CD4-positive, alpha-beta T cell treated with Interleukin-17A for 1 hour (primary cell): ENCODE results near the gene MPP1.

Experiments used
- DNase-seq: peaks from one replicate; pipeline ENCODE4 v3.0.0-alpha.2; 2020

The MPP1 gene

DNA sequence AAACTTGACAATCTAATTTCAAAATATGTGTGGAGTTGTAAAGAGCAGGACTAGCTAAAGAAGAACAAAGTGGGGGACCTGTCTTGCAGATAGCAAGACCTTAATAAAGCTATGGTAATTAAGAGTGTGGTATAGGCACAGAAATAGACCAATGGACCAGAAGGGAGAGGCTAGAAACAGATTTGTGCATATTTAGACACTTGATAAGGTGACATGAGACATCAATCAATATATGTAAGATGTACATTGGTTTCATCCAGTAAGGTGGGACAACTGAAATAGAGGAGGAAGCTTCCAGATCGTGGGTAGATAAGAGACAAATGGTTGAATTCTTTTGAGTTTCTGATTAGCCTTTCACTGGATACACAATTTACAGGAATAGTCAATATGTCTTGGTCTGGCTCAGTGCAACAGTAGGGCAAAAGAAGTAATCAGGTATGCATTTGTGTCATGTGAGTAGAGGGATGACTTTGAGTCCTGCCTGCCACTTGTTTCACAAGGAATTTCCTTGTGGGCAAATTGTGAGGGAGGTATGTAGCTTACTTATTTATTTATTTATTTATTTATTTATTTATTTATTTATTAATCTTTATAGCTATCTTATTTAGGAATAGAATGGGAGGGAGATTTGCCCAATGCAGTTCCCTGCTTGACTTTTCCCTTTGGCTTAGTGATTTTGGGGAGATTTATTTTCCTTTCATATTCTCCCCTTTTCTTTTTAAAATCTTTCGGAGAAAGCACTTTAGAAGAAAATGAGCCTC, 7.2 kb upstream of the MPP1 start:
- no peak for DNase-seq

DNA sequence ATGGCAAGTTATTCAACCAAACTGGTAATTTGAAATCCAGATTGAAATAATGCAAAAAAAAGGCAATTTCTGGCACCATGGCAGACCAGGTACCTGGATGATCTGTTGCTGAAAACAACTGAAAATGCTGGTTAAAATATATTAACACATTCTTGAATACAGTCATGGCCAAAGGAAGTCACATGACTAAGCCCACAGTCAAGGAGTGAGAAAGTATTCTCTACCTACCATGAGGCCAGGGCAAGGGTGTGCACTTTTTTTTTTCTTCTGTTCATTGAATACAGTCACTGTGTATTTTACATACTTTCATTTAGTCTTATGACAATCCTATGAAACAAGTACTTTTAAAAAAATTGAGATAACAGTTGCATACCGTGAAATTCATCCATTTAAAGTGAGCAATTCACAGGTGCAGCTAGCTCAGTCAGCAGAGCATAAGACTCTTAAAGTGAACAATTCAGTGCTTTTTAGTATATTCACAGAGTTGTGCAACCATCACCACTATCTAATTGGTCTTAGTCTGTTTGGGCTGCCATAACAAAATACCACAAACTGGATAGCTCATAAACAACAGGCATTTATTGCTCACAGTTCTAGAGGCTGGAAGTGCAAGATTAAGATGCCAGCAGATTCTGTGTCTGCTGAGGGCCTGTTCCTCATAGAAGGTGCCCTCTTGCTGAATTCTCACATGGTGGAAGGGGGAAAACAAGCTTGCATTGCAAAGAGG, 4.8 kb upstream of the MPP1 start:
- no peak for DNase-seq

DNA sequence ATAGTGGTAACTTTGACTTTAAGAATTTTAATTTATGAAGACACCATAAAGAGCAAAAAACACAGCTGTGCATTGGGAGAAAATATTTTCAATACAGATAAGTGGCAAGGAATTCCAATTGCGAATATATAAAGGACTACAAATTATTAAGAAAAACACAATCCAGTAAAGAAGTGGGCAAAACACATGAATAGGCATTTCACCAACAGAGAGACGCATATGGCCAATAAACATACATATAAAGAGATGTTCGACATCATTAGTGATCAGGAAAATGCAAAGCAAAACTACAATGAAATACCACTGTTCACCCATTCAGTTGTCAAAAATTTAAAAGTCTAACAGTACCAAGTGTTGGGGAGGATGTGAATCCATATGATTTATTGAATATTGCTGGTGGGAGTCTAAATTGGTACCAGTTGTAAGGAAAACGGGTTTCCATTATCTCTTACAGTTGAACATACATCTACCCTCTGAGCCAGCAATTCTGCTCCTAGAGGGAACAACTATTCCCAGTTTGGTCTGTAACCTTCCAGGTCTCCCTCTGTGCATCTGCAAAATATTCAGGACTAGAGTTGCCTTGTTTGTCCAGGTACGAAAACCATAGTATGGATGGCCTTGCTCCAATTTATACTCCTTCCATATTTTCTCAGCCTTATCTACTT, 1.7 kb upstream of the MPP1 start:
- DNase-seq, result no peak

DNA sequence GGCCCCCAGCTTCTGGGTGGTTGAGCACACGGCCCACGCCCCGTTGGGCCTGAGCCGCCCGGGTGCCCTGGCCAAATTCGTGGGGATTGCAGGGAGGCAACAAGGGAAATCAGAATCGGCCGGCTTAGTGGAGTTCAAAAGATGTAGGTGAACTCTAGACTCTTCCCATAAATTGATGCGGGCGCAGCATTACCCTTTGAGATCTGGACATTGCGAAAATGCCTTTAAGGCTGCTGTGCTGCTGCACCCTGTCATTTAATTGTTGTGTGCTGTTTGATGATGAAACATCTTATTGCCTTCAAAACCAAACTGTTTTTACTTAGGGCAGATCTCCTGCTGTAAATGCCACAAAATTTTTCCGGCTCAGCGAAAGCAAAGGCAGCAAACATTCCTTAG, 409 bp upstream of the MPP1 start:
- DNase-seq, result no peak

DNA sequence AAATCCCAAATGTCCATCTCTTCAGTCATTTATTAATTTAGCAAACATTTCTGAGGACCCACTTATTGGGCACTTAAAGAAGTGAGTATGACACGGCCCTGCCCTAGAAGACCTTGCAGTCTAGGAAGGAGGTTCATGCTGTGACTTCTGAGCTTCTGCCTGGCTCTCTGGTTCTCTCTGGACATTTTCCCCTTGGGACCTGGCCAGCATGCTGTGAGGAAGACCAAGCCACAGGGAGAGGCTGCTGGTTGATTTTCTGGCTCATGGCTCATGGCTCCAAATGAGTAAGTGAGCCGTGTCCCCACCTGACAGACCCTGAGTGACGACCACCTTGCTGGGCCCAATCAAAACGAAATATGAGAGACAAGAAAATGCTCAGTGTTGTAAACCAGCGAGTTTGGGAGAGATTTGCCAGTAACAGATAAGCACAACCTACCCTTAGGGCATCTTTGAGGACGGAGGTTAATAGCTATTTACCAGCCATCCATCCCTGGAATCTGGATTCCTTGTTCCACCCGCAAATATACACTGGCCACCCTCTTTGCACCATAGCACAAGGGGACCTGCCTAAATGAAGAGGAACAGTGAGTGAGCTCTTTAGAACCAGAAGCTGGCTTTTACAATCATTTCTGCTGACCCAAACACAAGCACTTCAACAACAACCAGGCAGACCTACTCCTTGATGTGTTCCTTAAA, 876 bp downstream of the MPP1 start:
- no peak for DNase-seq

DNA sequence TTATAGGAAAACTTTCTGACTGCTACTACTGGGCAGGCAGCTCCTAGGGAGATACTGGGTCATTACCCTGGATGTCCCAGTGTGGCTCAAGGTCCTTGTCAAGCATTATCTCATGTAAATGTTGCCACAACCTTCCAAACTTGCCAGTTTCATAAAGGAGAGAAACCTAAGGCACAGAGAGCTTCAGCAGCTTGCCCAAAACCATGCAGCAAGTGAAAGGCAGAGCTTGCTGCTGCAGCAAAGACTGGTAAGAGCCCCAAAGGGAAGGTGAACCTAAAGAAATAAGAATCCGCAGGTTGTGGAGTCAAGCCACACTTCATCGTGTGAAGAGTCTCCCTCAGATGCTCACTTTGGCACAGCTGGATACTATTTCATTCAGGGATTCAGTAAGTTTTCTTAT, 2.3 kb downstream of the MPP1 start:
- no peak for DNase-seq

DNA sequence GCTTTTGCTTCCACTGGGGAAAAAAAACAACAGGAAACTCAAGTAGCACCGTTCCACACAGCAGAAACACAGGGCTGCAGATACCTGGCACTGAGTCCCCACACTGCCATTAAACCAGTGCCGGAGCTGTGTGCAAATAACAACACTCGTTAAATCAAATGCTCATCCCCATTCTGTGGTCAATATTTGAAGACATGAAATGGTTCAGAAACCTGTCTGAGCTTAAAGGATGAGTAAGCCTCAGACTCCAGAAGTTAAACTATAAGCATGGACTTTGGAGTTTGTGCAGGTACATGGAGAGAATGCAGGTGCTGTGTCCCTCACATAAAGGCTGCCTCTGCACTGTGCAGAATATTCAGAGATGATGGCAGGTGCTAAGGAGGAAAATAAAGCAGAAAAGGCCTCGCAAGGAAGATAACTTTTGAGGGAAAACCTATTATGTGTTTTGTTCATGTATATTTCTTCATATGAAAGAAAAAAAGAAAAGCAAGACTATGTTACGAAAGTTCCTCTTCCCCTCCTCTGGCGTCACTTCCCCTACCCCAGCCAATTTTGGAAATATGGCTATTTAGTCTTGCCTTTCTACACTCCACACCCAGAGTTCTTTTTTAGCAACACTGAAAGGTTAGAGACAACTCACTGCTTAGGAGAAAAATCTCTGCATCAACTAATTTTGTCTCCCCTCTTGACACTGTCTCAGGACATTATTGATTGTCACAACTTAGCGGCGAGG, 4.6 kb downstream of the MPP1 start:
- no peak for DNase-seq

DNA sequence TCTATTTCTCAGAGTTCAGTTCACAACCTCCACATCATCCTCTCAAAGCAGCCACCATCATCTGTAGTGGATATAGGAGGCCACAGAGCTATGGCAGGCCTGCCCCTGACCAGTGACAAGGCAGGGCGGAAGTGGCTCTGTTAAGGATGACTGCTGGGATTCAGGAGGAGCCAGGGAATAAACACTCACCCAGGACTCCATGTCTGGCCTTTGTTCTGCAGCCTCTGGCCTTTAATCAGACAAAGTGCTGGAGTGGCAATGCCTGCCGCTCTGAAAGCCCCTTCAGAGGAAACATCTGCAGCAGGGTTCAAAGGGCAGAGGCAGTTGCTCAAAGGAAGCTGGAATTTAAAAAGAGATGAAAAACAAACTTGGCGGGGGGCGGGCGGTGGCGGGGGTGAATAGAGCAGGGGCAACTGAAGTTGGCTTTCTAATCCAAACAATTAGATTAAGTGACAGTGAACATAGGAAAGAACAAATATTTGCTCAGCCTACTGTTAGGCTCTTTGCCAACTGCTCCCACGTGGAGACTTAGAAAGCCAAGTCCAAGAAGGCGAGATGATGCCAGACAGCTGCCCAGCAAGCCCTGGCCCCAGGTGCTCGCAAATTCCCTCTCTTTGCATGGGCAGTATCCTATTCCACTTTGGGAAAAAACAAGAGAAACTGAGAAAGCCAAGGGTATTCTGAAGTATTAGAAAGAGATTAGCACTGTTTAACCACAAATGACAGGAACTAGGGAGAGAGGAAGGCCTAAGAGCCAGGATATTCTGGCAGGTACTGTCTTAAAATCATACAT, 5.5 kb downstream of the MPP1 start:
- DNase-seq, result no peak

DNA sequence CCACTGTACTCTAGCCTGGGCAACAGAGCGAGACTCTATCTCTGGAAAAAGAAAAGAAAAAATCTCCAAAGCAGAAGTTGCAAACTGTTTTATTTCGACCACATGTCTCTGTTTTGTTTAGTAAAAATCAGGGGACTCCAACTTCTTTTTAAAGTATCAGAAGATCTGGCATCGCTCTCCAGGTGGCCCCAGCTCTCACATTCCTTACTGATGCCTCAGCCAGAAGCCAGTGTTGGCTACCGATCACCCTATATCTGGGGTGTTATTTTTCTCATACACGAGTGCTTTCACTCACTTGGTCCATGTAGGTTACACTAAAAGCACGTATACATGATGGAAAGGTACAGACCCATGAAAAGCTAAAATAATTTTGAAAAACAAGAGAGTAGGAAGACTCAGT, 8.3 kb downstream of the MPP1 start:
- no peak for DNase-seq

DNA sequence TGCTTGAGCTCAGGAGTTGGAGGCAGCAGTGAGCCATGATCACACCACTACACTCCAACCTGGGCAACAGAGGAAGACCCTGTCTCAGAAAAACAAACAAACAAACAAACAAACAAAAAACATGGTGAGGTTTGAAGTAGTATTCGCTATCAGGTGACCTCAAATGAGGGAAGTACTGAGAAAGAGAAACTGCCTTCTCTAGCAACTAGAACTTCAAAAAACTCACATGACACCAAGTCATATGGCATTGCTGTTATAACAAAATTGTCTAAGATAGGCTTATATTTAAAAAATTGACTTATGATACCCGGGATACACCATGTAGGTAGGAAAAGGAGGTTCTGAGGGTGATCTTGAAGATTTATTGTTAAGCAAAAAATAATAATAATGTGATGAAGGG, 10.3 kb downstream of the MPP1 start:
- DNase-seq, result no peak

DNA sequence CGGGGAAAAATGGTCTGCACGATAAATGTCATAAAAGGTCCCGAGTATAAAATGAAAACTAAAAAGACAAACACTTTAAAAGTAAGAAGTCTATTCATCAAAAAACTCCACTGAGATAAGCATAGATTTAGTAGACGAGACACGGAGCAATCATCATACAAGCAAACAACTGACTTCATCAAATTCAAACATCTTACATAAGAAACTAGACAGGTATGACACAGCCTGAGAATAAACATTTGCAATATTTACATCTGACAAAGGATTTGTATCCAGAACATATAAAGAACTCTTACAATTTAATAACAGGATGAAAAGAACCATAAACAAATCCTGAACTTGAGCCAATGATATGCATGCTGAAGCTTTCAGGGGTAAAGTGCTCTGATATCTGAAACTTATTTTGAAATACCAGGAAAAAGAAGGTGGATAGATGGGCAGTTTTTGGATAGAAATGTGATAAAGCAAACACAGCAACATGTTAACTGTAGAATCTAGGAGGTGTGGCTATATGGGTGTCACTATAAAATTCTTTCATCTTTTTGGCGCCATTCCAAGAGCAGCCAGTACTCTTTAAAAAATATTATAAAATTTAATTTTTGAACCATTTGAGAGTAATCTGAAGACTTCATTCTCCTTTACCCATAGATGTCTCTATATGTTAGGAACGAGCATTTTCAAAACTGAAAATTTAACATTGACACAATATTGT, 12.0 kb downstream of the MPP1 start:
- DNase-seq, result no peak

DNA sequence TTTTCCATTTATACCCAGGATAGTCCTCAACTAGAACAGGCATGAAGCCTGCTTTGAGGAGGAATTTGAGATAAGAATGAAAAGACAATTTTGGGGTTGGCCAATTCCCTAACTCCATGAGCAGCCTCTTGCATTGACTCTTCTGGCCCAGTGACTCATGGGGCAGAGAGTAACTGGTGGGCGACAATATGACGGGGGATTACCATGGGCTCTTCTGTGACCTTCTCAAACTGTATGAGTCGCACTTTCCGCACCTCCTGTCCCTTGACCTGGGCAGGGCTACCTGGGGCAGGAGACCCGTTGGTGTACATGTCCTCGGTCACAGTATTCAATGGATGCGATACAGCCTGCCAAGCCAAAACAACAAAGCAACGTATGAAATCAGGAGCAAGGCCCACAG, 13.3 kb downstream of the MPP1 start:
- DNase-seq, result no peak

DNA sequence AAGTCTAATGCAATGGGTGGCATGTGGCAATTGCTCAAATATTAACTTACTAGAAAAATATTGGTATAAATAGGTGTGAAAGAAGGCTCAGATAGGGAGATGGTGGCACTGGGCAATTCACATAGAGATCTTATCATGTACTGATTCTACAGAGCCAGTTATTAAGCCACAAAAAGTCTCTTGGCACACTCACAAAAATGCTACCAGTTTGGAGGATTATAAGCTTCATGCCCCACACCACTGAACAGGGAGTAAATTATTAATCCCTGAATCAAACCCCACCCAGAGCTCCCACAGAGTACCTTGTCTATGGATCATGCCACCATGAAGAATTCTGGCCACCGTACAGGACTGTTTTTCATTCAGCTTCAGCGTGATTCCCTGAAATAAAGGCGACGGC, 13.8 kb downstream of the MPP1 start:
- DNase-seq, result no peak

DNA sequence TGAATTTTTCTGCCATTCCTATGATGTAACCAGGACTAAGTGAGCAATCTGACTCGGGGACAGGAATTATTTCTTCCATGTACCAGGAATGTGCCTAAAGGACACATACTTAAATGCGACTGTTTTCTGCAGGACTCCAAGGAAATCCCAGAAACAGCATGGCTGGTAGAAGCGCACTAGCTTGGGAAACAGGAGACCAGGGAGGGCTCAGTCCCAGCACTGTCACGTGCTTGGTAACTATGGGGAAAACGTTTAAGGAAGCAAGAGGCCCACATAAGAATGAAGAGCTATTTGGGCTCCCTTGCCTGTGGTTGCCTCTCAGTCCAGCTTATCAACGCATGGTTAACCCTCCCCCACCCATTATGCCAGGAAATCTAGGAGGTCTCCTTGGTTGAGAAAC, 19.6 kb downstream of the MPP1 start:
- DNase-seq, result no peak

DNA sequence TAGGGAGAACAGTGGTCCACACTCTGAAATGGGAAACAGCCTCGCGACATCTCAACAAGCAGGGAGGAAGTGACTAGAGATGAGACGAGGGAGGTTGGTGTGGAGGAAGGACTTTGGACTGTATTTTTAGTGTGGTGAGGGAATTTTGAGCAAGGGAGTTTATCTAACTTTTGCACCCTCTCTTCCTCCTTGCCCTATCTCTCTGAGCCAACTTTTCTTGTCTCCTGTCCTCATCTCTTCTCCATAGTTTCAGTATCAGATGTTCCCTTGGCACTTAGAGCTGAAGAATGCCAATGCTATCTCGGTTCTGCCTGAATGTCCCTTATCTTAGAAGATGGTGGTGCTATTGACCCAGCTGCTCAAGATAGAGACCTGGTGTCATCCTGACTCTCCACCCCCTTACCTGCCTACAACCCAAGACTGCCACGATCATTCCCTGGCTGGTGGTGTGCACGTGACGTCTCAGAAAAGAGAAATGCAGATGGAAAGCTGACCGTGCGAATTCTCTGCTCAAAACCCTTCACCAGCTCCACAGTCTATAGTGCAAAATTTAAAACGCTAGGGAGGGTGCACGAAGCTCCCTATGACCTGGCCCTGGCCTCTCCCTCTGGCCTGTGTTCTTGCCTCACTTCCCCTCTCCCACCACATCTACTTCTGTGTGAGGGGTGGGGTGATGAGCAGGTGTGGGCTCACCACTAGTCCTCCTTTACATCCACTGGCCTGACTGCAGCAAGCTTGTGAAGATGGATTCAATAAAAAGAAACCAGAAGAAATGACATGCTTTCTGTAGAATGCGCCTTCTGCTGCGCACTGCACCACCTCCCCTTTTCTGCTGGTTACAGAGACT, 20.9 kb downstream of the MPP1 start:
- DNase-seq, result no peak

DNA sequence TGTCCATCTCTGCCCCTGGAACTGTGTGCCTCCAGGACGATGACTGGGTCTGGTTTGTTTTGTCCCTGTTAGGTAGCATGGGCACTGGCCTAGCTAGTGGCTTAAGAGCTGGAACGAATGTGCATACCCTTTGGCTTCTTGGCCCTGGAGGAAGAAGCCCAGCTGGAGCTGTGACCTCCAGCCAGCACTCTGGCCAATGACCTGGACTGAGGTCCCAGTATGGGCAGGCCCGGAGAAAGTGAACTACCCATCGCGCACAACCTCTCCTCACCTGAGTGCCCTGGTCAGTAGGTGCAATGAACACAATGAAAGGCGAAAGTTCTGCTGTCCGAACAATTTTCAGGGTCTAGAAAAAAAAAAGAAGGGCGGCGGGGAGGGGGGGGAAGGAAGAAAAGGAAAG, 24.3 kb downstream of the MPP1 start:
- DNase-seq, result no peak

DNA sequence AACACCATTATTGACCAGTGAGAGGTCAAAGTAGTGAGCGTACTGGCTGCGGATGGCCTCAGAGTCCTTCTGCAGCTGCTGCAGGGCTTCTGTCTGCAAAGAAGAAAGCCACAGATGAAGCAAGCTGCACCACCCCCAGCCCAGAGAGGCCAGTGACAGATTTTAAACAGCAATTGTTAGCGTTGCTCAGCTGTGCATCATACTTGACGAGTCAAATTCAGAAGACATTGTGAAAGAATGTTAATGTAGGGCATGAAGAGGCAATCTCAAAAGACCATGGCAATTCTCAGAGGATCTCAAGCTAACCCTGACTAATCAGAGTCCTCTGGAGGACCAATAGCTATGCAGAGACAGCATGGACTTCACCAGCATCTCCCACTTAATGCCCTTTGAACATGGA, 26.0 kb downstream of the MPP1 start:
- no peak for DNase-seq

DNA sequence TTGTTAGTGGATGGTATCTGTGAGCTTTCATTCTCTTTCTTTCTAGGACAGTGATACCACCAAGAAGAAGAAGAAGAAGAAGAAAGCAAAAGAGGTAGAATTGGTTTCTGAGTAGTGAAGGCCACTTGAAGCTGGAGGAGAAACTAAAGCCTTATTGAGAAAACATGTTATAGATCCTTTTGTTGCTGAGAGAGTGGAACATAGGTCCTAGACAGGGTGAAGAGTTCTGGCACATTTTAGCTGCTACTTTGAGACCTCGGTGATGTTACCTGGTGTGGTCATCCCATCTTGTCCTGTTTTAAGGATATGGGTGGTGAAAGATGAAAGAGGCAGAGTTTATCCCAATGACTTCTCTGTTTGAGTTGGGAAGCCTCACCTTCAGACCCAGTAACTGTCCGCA, 28.5 kb downstream of the MPP1 start:
- no peak for DNase-seq

DNA sequence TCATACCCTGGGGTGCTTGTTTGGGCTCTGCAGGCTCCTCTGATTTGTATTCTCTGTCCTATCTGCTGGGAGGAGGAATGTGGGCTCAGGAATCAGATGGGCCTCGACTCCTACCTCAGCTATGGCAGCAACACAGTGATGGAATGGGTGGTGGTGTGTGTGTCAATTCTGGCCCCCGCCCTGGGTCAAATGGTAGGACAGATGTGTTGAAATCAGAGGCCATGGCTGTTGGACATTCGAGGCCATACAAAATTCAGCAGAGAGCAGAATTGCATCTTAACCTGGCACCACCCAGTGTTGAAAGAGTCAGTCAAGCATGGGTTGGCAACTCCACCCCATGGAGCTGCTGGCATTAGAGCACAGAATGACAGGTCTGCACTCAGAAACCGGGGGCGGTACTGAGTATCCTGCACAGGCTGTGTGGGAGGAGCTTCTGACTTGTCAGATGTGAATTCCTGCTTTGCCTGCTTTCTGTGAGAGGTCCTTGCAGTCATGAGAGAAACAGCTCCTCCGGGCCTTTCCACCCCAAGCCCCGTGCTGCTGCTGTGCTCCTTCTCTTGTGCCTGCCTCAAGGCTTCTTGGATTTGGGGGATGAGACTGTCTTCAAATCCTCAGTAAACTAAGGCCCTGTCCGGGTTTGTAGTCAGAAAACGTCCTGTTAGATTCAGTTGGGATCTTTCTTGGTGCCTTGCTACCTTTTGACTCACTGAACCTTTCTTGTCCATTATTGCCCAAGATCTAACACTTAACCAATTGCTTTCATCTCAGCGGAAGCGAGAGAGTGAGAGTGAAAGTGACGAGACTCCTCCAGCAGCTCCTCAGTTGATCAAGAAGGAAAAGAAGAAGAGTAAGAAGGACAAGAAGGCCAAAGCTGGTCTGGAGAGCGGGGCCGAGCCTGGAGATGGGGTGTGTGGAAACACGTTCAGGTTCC, 29.6 kb downstream of the MPP1 start:
- no peak for DNase-seq
